ENCODE data around the gene LIX1. TPM values are rescaled to one million over a fixed set of nuclear protein-coding genes. Genes with fewer than 3 reads are reported as not detected.

Gene LIX1
- total RNA-seq, 2 experiments from 2014 or later, result not detected

GRCh38 chr5:97071993-97072392, 70.4 kb downstream of the LIX1 start:
- Mint-ChIP-seq H3K4me3 (no peak overlapping the region), H3K27me3 (peaks cover 5% of the 10 kb centered on the region), H3K9me3 (no peaks in the 10 kb centered on the region), H3K36me3 (no peaks in the 10 kb centered on the region), H3K27ac (no peak overlapping the region), H3K4me1 (peaks cover 7% of the 10 kb centered on the region)
- ATAC-seq (ENCODE audit: low read depth) (no peak), DNase-seq (no peak)
- POLR2A ChIA-PET, result no interaction called here

GRCh38 chr5:97071101-97071500, 71.3 kb downstream of the LIX1 start:
- H3K4me1 Mint-ChIP-seq, result peaks cover 7% of the 10 kb centered on the region
- POLR2A ChIA-PET, result interaction anchor here (0.6 kb wide), 1 partner anchor 23 kb away, joined by 3 read pairs; no protein-coding TSS in a partner anchor
- no peak overlapping the region for H3K4me3 Mint-ChIP-seq
- no peak for ATAC-seq (ENCODE audit: low read depth)
- DNase-seq, result no peak
- no peak overlapping the region for H3K27ac Mint-ChIP-seq
- H3K9me3 Mint-ChIP-seq, result no peaks in the 10 kb centered on the region
- H3K27me3 Mint-ChIP-seq, result peaks cover 13% of the 10 kb centered on the region
- no peaks in the 10 kb centered on the region for H3K36me3 Mint-ChIP-seq

DNA sequence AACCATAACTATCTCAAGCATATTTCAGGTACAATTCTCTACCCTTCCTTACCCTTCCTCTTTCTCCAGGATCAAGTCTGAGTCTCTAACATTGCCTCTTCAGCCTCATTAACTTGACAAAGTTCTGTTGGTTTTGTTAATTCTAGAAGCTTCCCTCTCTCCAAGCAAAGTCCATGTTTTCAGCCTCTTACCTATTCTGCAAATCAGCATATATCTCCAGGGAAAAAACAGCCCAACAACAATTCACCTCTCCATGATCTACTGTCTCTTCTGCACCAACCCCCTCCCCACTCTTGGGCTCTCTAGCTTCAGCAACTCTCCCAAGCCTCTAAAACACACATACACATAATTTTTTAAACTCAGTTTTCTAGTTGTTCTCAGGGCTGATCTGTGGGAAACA, 72.2 kb downstream of the LIX1 start:
- Mint-ChIP-seq H3K27ac (no peak overlapping the region), H3K4me3 (no peak overlapping the region), H3K4me1 (peaks cover 7% of the 10 kb centered on the region), H3K36me3 (no peaks in the 10 kb centered on the region), H3K27me3 (peaks cover 19% of the 10 kb centered on the region), H3K9me3 (no peaks in the 10 kb centered on the region)
- ATAC-seq (ENCODE audit: low read depth) (no peak), DNase-seq (no peak)
- POLR2A ChIA-PET, result no interaction called here

- H3K27me3 Mint-ChIP-seq, result peaks cover 16% of the 10 kb centered on the region
- H3K4me1 Mint-ChIP-seq, result peaks cover 6% of the 10 kb centered on the region
- ATAC-seq (ENCODE audit: low read depth) (no peak), DNase-seq (no peak)
- no peak overlapping the region for H3K4me3 Mint-ChIP-seq
- no peaks in the 10 kb centered on the region for H3K36me3 Mint-ChIP-seq
- no peaks in the 10 kb centered on the region for H3K9me3 Mint-ChIP-seq
- POLR2A ChIA-PET, result no interaction called here
- no peak overlapping the region for H3K27ac Mint-ChIP-seq
Measured at GRCh38 chr5:97067296-97067850, 75.0 kb downstream of the LIX1 start.

DNA sequence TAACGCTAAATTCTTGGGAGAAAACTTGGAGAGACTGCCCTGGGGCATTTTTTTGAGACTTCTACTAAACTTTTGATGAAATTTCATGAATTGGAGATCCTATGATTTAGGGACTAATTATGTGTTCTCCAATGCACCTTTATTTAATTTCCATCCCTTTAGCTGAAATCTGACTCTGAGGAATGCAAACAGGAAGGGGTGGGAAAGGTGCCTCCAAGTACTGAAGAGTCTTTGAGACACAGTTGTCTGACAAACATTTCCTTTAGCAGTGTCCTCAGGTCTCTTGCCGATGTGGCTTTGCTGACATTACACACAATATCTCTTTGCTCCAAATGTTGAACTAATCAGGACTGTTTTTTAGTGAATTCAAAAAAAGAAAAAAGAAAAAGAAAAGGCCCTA, 76.9 kb downstream of the LIX1 start:
- no peak for DNase-seq
- Mint-ChIP-seq H3K27ac (no peak overlapping the region), H3K4me1 (peaks cover 6% of the 10 kb centered on the region), H3K36me3 (no peaks in the 10 kb centered on the region), H3K4me3 (no peak overlapping the region), H3K27me3 (peaks cover 16% of the 10 kb centered on the region), H3K9me3 (no peaks in the 10 kb centered on the region)
- no peak for ATAC-seq (ENCODE audit: low read depth)
- POLR2A ChIA-PET, result no interaction called here

DNA sequence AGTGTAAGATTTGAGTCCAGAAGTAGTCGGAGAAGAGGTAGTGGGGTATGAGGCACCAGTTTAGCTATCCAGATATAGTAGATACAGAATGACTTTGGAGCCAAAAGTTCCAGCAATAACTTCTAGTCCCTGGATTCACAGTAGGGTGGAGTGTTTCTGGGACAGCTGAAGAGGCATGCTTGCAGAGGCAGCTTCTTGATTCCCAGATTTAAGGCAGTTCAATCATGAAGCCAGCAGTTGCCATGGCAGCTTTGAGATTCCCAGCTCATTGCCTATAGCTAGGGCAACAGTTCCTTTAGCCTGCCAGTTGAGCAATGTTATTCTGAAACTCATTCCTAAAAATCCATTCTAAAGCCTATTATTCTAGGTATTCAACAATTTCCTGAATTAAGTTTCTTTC, 79.2 kb downstream of the LIX1 start:
- peaks cover 4% of the 10 kb centered on the region for H3K4me1 Mint-ChIP-seq
- no peak for ATAC-seq (ENCODE audit: low read depth)
- no peak overlapping the region for H3K27ac Mint-ChIP-seq
- DNase-seq, result no peak
- H3K9me3 Mint-ChIP-seq, result peaks cover 2% of the 10 kb centered on the region
- no peaks in the 10 kb centered on the region for H3K36me3 Mint-ChIP-seq
- POLR2A ChIA-PET, result no interaction called here
- H3K27me3 Mint-ChIP-seq, result peaks cover 14% of the 10 kb centered on the region
- no peak overlapping the region for H3K4me3 Mint-ChIP-seq

- DNase-seq (no peak), ATAC-seq (ENCODE audit: low read depth) (no peak)
- Mint-ChIP-seq H3K36me3 (peaks cover under 1% of the 10 kb centered on the region), H3K27me3 (peaks cover 14% of the 10 kb centered on the region), H3K9me3 (peaks cover 2% of the 10 kb centered on the region), H3K4me3 (no peak overlapping the region), H3K4me1 (peaks cover 3% of the 10 kb centered on the region), H3K27ac (no peak overlapping the region)
- POLR2A ChIA-PET, result no interaction called here
Measured at GRCh38 chr5:97062046-97062445, 80.4 kb downstream of the LIX1 start.

DNA sequence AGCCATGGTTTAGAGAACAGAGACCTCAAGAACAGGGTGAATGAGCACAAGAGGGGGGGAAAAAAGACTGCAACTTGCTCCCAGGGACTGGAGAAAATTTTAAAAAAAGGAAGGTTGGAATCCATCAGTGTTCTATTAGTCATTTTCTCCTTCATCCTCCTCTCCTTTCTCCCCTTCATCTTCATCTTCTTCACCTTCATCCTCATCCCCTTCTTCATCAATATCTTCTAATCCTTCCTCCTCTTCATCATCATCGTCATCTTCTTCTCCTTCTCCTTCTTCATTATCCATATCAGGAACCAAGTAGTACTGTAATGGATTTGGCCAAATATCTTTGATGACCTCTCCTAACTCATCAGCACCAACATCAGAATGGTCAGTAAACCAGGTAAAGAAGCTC, 86.1 kb downstream of the LIX1 start:
- peaks cover 2% of the 10 kb centered on the region for H3K36me3 Mint-ChIP-seq
- H3K27me3 Mint-ChIP-seq, result peaks cover 15% of the 10 kb centered on the region
- DNase-seq (no peak), ATAC-seq (ENCODE audit: low read depth) (no peak)
- no peak overlapping the region for H3K27ac Mint-ChIP-seq
- POLR2A ChIA-PET, result no interaction called here
- peaks cover 6% of the 10 kb centered on the region for H3K4me1 Mint-ChIP-seq
- no peak overlapping the region for H3K4me3 Mint-ChIP-seq
- H3K9me3 Mint-ChIP-seq, result peaks cover 7% of the 10 kb centered on the region

- Mint-ChIP-seq H3K36me3 (peaks cover 2% of the 10 kb centered on the region), H3K9me3 (peaks cover 9% of the 10 kb centered on the region), H3K27me3 (peaks cover 31% of the 10 kb centered on the region), H3K4me1 (peaks cover 9% of the 10 kb centered on the region), H3K27ac (no peak overlapping the region), H3K4me3 (no peak overlapping the region)
- no peak for ATAC-seq (ENCODE audit: low read depth)
- DNase-seq, result no peak
- POLR2A ChIA-PET, result no interaction called here
Measured at GRCh38 chr5:97049175-97049574, 93.2 kb downstream of the LIX1 start.

- peaks cover 21% of the 10 kb centered on the region for H3K27me3 Mint-ChIP-seq
- no peak for ATAC-seq (ENCODE audit: low read depth)
- H3K36me3 Mint-ChIP-seq, result peaks cover 2% of the 10 kb centered on the region
- H3K4me3 Mint-ChIP-seq, result no peak overlapping the region
- POLR2A ChIA-PET, result no interaction called here
- DNase-seq, result no peak
- no peak overlapping the region for H3K27ac Mint-ChIP-seq
- peaks cover 7% of the 10 kb centered on the region for H3K9me3 Mint-ChIP-seq
- H3K4me1 Mint-ChIP-seq, result peaks cover 11% of the 10 kb centered on the region
Measured at GRCh38 chr5:97047076-97047475, 95.3 kb downstream of the LIX1 start.

GRCh38 chr5:97046270-97046982, 96.0 kb downstream of the LIX1 start:
- ATAC-seq (ENCODE audit: low read depth), result no peak
- peaks cover 7% of the 10 kb centered on the region for H3K9me3 Mint-ChIP-seq

GRCh38 chr5:97044052-97044451, 98.4 kb downstream of the LIX1 start:
- peaks cover 1% of the 10 kb centered on the region for H3K4me1 Mint-ChIP-seq
- H3K27ac Mint-ChIP-seq, result no peak overlapping the region
- no peaks in the 10 kb centered on the region for H3K9me3 Mint-ChIP-seq
- peaks cover 2% of the 10 kb centered on the region for H3K36me3 Mint-ChIP-seq
- POLR2A ChIA-PET, result no interaction called here
- ATAC-seq (ENCODE audit: low read depth) (no peak), DNase-seq (no peak)
- H3K27me3 Mint-ChIP-seq, result peaks cover 11% of the 10 kb centered on the region
- H3K4me3 Mint-ChIP-seq, result no peak overlapping the region

More at GRCh38 chr5:97046270-97046982, 96.0 kb downstream of the LIX1 start:
- peaks cover 17% of the 10 kb centered on the region for H3K27me3 Mint-ChIP-seq
- DNase-seq, result no peak
- no peak overlapping the region for H3K4me3 Mint-ChIP-seq
- peaks cover 7% of the 10 kb centered on the region for H3K4me1 Mint-ChIP-seq
- peaks cover 2% of the 10 kb centered on the region for H3K36me3 Mint-ChIP-seq
- POLR2A ChIA-PET, result no interaction called here
- no peak overlapping the region for H3K27ac Mint-ChIP-seq

DNA sequence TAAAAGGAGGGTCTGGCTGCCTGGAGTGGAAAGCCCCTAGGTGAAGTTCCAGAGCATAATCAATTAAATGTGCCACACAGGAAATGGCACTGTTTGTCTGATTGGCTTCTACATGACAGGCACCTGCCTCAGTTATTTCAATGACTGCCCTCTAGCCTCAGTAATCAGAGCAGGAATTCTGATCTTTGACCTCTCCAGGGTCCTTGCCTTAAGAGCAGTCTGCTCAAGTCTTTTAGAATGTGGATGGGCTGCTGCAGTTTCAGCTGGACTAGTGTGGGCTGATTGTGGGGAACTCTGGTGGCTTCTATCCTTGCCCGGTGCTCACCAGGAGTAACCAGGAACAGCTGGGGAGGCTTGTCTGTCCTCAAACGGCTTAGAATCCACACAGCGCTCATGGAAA, 98.9 kb downstream of the LIX1 start:
- peaks cover 11% of the 10 kb centered on the region for H3K27me3 Mint-ChIP-seq
- no peak overlapping the region for H3K27ac Mint-ChIP-seq
- H3K36me3 Mint-ChIP-seq, result peaks cover 4% of the 10 kb centered on the region
- H3K4me3 Mint-ChIP-seq, result no peak overlapping the region
- no peaks in the 10 kb centered on the region for H3K9me3 Mint-ChIP-seq
- no peak for DNase-seq
- ATAC-seq (ENCODE audit: low read depth), result no peak
- POLR2A ChIA-PET, result no interaction called here
- peaks cover 1% of the 10 kb centered on the region for H3K4me1 Mint-ChIP-seq

DNA sequence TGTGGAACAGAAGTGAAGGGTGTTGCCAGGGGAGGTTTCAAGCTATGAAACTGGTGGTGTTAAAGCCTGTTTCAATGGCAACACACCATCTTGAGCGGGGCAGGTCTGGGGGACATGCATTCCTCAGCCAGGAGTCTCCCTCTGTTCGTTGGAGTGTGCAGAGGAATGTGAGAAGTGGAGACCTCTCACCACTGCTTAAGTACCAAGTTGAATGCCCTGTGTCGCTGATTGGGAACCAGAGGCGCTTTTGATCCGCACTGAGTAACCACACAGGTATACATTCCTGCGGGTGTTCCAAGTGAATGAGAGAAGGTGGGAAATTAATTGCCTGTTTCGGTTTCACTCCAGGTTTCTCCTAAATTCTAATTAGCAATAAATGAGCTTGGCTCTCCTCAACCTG, 99.4 kb downstream of the LIX1 start:
- POLR2A ChIA-PET, result no interaction called here
- Mint-ChIP-seq H3K4me1 (peaks cover 1% of the 10 kb centered on the region), H3K27ac (no peak overlapping the region), H3K36me3 (peaks cover 4% of the 10 kb centered on the region), H3K4me3 (no peak overlapping the region), H3K9me3 (no peaks in the 10 kb centered on the region), H3K27me3 (peaks cover 9% of the 10 kb centered on the region)
- DNase-seq (no peak), ATAC-seq (ENCODE audit: low read depth) (no peak)

All from activated naive CD8-positive, alpha-beta T cell treated with anti-CD3 and anti-CD28 coated beads, Interleukin-2, amount 10 ng/mL, durations not matched to agents 7 days and 5 days (primary cell).